Activated T-cell treated with anti-CD3 and anti-CD28 coated beads, Interleukin-2, amount 50 U/mL, for 1 hour (primary cell): Measurements from ENCODE around the gene FOSL1.
"Not testable (repeated sequence)": the region's sequence is repeated elsewhere in the genome, so short reads cannot be mapped to it uniquely, and the experiment has no call there.

Experiments used
- DNase-seq: peaks from one replicate; pipeline ENCODE4 v3.0.0-alpha.2; 2020

The FOSL1 gene

DNA sequence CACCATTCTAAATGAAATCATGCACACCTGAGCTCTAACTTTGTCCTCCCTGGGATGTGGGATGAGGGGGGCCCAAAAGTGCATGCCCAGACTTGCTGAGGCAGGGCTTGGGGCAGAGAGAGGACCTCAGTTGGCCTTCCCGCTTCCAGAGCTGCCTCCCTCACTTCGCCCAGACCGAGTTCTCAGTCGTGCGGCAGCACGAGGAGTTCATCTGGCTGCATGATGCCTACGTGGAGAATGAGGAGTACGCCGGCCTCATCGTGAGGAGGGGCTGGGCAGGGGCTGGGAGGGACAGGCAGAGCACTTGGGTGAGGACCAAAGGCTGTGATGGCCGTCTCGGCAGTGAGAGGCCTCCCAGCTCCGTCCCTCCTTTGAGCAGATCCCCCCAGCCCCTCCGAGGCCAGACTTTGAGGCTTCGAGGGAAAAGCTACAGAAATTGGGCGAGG is 50.4 kb downstream of the FOSL1 start:
- DNase-seq: no peak

DNA sequence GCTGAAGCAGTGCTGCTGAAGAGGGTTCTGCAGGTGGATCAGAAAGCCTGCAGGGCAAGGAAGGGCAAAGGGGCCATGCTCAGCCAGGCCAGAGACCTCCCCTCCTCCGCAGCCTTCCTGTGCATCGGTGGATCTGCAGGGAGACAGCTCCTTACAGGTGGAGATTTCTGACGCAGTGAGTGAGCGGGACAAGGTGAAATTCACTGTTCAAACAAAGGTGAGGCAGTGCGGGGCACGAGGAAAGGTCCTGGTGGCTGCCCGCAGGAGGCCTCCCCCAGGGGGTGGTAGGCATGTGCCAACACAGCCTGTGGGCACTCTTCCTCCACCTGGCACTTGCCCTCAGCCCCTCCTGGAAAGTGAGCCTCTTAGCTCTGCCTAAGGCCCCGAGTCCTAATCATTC is 50.8 kb downstream of the FOSL1 start:
- no peak for DNase-seq

DNA sequence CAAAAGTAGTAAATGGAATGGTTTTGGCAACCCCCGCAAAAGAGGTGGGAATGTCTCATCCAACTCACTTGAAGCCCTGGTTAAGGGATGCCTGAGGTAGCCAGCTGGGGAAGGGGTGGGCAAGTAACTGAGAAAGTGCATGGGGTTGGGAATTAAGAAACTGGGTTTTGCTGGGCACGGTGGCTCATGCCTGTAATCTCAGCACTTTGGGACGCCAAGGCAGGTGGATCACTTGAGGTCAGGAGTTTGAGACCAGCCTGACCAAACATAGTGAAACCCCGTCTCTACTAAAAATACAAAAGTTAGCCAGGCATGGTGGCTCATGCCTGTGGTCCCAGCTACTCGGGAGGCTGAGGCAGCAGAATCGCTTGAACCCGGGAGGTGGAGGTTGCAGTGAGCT is 51.5 kb downstream of the FOSL1 start:
- DNase-seq: not testable (repeated sequence)

DNA sequence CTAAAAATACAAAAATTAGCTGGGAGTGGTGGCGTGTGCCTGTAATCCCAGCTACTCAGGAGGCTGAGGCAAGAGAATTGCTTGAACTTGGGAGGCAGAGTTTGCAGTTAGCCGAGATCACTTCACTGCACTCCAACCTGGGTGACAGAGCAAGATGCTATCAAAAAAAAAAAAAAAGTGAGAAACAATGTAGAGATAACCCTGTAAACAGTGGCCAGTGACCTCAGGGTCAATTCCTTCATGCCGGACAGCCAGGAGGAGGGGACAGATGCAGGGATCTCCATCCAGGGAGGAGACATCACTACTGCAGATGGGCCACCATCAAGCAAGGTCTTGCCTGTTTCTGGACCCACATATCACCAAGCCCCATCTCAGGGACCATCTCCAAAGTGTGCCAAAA is 52.4 kb downstream of the FOSL1 start:
- no peak for DNase-seq

DNA sequence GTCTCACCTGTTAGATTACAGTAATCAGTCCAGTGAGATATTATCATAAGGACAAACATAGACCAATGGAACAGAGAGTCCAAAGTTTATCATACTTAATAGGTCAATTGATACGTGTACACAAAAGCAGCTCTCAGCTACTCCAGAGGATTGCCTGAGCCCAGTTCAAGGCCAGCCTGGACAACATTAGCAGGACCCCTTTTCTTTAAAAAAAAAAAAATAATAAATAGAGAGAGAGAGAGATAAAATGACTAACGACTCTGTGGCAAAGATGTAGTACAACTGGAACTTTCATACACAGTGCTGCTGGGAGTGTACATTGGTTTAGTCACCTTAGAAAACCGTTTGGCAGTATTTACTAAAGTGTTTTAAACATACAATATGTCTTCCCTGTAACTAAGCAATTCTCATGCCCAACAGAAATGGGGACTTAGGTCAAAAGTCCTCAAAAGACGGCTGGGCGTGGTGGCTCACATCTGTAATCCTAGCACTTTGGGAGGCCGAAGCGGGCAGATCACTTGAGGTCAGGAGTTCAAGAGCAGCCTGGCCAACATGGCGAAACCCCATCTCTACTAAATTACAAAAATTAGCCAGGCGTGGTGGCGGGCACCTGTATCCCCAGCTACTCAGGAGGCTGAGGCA is 55.8 kb downstream of the FOSL1 start:
- no peak for DNase-seq

DNA sequence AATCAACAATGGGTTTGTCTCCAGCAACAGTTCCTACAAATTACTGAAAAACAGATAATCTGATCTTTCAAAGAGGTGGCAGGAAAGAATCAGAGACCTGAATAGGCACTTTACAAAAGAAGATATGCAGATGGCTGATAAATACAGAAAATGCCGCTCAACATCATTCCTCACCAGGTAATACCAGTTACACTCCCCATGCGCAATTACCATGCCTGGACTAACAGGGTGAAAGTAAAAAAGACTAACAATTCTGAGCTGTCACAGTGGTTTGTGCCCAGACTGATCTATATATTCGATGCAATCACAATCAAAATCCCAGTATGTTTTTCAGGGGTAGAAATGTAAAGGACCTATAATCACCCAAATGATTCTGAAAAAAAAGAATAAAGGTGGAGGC is 56.4 kb downstream of the FOSL1 start:
- DNase-seq: no peak

DNA sequence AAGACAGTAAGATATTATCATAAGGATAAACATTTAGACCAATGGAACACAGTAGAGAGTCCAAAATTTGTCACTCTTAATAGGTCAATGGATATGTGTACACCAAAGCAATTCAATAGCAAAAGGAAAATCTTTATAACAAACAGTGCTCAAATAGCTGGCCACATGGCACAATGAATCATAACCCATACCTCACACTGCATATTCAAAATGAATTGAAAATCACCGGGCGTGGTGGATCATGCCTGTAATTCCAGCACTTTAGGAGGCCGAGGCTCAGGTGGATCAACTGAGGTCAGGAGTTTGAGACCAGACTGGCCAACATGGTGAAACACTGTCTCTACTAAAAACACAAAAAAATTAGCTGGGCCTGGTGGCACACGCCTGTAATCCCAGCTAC is 58.0 kb downstream of the FOSL1 start:
- no peak for DNase-seq
